IMR-90 (cell line): ENCODE measurements around the gene SUSD6.

ENCODE experiments used
- RAD21 ChIP-seq: IDR thresholded peaks from 2 replicates; pipeline ENCODE4 v1.6.1; 2012; ENCODE audit warnings: low read length, improper control_type of control experiment
- RCOR1 ChIP-seq: IDR thresholded peaks from 2 replicates; pipeline ENCODE4 v1.6.1; 2012; ENCODE audit warnings: mild to moderate bottlenecking, low read length, improper control_type of control experiment; ENCODE audit not compliant: insufficient replicate concordance
- SMC3 ChIP-seq: fragments of 150-350 bp; IDR thresholded peaks from 2 replicates; pipeline ENCODE4 v1.6.1; 2016; ENCODE audit warnings: low read depth, mild to moderate bottlenecking, antibody characterized with exemption, low read length, moderate library complexity
- TF ChIP-seq, protein P1 (sequence below): conservative IDR thresholded peaks from 2 replicates; pipeline ENCODE4 v1.5.1; 2012; ENCODE audit warnings: mild to moderate bottlenecking, low read depth, low read length, improper control_type of control experiment

GRCh38 chr14:69624136-69624535 lies 12.7 kb downstream of the SUSD6 start:
- TF ChIP-seq SMC3 (no peak), RAD21 (no peak), RCOR1 (no peak)
- TF ChIP-seq, protein P1, sequence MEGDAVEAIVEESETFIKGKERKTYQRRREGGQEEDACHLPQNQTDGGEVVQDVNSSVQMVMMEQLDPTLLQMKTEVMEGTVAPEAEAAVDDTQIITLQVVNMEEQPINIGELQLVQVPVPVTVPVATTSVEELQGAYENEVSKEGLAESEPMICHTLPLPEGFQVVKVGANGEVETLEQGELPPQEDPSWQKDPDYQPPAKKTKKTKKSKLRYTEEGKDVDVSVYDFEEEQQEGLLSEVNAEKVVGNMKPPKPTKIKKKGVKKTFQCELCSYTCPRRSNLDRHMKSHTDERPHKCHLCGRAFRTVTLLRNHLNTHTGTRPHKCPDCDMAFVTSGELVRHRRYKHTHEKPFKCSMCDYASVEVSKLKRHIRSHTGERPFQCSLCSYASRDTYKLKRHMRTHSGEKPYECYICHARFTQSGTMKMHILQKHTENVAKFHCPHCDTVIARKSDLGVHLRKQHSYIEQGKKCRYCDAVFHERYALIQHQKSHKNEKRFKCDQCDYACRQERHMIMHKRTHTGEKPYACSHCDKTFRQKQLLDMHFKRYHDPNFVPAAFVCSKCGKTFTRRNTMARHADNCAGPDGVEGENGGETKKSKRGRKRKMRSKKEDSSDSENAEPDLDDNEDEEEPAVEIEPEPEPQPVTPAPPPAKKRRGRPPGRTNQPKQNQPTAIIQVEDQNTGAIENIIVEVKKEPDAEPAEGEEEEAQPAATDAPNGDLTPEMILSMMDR = no peak
